HUDEP-2 (cell line): Measurements from ENCODE around the gene TMEM200A.

Experiments used
- DNase-seq, 76 experiments: peaks; one replicate each; lab custom pipeline; 2025; ENCODE audit not compliant: unreplicated experiment in 76 of 76; lab: John Stamatoyannopoulos, UW

TMEM200A gene

DNA sequence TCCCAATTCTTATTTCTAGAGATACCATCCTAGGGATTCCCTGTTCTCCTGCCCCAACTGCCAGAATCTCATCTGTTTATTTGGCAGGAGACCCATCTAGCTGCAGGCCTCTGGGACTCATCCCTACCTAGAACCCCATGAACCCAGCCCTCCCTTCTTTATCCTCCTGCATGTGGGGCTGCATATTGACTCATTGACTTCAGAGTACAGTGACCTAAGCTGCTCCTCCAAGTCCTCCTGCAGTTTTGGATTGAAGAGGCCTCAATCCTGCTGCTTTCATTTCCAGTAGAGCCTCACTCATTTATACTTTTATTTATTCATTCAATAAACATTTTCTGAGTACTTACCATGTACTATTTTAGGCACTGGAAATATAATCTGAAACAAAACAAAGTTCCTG, 11.6 kb downstream of the TMEM200A start:
- no peak for DNase-seq

DNA sequence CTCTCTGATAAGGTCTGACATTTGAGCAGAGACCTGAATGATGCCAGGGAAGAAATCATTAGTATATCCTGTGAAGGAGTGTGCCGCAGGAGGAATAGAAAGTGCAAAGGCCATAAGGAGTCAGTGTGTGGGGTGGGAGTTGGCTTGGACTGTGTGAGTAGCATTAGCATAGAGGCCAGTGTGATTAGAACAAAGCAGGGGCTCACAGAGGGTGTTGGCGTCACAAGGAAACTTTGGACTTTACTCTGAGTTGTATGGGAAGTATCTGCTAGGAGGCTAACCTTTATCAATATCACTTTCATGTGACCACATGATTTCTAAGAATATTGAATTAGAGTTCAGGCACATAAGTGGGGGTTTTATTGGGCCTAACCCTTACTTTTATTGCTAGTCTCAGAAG, 12.1 kb downstream of the TMEM200A start:
- no peak for DNase-seq

DNA sequence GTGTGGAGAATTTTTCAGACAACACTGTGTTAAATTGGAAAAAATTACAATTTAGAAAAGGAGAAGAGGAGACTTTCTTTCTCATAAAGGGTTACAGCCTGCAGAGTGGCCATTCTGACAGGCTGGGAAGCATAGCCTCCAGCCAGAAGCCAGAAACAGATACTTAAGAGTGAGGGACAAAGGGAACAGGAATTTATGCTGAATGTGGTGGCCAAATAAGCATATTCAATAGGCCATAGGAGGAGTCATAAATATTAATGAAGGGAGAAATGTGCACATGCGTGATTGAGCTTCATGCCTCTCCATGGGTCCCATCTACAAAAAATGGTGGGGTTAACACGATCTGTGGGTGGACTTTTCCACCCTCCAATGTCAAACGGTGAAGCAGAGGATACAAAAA, 13.4 kb downstream of the TMEM200A start:
- no peak for DNase-seq

DNA sequence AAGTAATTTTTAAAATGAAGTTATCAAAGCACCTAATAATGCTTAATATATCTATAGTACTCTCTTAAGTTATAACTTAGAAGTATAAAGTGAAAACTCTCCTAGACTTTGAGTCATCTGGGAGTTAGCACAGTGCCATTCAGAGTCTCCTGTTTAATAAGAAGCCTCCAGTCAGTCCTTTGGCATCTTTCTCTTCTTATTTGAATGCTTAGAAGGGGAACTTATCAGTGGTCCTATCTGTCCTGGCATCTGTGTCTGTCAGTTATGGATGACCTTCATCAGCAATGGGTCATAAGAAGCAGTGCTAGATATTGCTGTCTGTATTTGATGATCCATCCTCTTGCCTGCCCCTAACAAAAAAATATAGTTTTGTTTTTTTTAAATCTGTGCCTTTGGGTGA, 15.2 kb downstream of the TMEM200A start:
- DNase-seq: no peak

DNA sequence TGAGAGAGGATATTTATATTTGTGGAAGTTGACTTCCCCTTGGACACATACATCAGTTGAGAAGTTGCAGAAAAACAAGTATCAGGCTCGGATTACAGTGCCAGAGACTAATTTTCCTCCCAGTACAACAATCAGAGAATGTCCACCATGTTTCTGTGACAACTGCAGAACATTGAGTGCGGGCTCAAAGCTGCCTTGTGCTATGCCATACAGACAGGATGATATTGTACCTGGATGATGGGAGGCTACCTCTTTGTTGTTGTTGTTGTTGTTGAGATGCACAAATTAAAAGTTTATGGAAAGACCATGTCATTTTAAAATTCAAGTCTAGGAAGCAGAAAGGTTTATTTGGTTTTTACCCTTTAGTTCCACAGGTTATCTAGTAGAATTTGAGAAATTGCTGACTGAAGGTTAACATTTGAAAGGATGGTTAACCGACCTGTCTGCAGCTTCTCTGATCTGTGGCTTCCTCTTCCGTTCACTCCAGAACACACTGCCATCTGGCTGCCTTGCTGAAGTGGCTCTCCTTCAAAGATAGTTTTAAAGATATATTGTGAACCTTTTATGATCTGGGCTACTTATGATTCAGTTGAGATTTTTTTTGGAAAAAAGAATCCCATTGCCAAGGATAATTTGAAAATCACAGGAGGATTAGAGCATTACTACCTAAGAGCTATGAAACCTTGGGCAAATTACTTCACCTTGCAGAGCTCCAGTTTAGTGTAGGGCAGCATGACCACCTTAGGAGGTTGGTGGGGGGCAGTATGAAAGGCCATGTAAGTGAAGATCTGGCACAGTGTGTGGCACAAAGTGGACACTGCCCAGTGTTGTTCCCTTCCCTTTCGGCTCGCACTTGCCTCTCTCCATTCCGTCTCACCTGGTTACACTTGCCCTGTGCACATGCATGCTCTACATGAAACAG, 15.9 kb downstream of the TMEM200A start:
- no peak for DNase-seq

DNA sequence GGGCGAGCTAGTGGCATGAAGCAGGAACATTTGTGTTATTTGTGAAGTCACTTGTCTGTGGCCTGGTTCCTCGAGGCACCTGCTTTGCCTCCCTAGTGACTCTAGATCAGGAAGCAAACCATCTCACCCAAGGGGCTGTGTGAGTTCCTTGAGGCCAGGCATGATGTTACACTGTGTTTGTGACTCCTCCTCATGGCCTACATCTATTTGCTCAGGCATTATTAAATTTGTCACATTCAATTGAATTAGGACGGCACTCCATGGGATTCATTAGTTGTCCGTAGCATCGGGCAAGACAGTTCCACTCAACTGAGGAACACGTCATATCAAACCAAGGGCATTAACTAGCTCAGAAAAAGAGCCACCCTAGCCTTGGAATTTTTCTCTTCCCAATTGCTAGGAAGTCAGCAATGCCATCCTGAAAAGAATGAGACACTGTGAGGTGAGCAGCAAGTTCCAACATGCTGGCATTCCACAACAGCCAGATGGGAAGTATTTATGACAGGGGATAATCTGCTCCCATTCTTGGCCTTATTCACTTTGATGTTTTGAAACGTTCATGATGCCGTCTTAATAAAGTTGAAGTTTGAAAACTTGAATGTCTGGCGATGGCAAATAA, 17.2 kb downstream of the TMEM200A start:
- no peak for DNase-seq

DNA sequence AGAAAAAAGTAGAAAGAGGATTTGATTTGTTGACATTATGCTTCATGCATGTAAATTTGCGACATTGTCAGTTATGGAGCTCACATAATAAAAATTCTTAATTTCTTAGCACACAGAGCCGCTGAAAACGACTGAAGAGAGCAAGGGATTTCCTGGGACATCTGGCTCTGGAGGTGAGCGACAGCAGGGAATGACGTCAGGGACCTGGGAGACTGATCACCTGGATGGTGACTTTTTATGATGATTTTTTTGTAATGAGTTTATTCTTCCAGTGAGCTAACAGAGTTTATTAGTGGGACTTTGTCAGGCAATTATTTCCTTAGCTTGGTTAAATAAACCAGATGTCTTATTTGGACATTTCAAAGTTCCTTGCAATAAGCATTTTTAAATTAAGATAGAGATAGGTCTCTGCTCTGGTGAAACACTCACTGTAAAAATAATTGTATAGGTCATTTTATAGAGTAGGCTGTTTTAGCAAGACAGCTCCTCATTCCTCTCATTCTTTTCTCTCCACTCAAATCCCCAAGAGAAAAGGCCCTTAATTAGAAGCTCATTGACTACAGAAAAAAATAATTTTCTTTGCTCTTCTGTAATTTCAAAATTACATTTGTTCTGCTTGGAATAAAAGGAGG, 19.4 kb downstream of the TMEM200A start:
- DNase-seq: no peak

DNA sequence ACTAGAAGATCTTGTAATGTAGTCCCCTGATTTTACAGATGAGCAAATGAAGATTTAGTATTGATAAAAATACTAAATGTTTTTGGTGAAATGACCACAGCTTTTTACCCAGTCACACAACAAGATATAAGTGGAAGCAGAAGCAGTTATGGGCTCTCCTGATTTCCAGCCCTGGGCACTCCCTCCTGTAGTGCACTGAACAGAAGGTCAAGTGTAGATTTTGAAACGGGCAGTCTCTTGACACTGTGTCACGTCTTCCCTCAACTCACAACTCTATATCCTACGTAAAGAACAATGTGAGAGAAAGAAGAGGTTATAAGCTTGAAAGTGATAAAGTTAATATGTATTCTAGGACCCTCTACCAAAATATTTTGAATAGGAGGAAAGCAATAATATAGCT, 23.3 kb downstream of the TMEM200A start:
- DNase-seq: no peak

DNA sequence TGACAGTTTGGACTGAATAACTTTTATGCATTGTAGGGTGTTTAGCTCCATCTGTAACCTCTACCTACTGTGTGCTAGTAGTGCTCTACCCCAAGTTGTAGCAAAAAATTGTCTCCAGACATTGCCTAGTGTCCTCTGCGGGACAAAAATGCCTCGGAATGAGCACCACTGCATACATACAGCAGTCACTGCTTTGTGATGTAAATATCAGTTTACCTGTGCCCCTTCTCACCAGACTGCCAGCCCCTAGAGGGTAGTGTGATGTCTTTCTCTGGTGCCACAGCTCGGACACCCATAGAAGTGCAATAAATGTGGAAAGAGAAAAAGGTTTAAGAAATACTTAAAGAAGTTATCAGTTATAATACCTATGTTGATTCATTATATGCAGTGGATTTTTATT, 25.1 kb downstream of the TMEM200A start:
- no peak for DNase-seq

DNA sequence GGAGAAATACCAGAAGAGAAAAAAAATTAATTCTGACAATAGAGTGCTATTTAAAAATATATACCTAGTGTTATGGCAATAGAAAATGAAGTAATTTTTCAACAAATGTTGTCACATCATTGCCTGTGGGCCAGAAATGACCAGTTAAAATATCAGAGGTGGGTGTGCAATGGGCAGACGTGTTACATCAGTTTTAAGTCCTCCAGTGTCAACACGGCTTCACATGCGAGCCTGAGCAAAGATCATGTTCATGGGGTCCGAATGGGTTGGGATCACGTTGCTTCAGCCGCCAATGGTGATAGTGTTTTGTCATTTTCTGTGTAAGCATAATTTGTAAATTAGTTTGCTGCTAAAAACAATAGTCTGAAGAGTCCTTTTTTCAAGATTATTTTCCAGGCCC, 27.5 kb downstream of the TMEM200A start:
- DNase-seq: no peak

DNA sequence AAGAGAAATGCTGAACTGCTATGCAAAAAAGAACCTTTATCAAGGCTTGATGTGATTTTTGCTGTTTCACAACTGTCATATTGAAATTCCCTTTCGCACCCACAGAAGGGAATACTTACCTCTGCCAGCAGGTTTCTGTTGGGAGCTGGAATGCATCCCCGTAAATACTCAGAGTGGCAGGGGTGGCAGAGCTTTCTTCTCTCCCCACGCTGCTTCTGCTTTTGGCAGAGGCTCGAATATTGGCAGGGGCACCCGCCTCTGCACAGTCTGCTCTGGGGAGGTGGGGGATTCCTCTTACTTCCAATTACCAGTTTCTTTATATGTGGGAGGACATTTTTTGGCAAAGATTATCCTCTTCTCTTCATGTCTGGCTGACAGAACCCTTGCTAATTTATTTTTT, 28.4 kb downstream of the TMEM200A start:
- DNase-seq: no peak

DNA sequence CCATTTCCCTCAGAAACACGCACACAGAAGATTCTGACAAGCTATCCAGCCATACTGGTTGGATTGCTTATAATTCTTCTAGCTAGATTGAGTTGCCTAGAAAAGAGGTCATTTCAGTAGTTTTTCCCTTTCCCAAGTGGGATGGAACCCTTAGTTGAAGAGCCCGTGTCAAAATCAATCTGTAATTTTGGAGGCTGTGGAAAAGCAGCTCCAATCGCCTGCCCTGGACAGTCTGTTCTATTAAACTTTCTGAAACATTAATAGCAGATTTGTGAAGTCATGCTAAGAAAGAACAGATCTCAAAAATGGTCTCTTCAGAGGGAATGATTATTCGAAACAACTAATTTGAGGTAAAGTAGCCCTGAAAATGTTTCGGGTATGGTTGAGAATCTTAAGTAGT, 29.3 kb downstream of the TMEM200A start:
- DNase-seq: no peak

DNA sequence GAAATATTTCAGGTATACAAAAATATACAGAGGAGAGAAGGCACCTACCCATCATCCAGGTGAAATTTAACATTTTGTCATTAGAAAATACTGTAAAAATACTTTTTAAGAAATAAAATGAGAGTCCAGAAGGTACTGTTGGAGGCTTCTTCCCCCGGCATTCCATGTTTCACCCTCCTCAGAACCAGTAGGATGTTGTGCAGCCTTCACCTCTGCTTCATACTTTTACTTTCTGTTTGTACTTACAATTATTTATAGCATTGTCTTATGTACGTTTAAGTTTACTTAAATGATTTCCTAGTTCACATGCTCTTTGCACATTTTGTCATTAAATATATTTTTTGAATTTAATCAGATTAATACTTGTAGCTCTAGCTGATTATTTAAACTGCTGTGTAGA, 30.9 kb downstream of the TMEM200A start:
- no peak for DNase-seq

DNA sequence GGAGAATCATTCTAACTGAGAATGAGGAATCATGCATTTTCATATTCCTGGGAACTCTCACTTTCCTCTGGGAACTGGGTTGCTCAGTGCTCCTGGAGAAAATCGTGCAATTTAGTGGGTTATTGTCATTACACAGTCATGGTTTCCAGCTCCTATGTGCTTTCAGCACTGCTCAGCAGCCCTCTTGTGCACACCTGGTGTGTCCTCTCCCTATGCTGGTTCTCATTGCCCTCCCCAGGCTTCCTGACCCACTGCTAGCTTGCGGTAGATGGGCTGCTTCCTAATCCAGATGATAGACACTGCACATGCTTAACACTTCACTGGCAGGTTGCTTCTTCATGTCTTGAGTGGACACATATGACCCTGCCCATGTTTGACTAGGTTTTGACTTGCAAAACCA, 39.7 kb downstream of the TMEM200A start:
- no peak for DNase-seq

DNA sequence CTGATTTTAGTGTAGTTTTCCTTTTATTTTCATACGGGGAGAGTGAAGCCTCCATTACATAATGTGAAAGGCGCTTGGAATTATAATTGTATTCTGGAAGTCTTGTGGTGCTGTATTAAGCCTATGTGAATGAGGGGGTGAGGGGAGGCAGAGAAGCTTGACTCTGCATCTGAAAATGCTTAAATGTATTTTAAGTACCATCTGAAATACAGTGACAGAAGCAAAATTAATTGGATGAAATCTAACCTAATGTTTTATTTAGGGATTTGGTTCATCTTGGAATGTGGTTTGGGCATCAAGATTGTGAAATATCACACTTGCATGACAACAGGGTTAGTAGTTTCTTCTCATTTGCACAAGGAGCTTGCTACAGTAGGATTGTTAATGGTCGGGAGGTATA, 41.2 kb downstream of the TMEM200A start:
- no peak for DNase-seq

DNA sequence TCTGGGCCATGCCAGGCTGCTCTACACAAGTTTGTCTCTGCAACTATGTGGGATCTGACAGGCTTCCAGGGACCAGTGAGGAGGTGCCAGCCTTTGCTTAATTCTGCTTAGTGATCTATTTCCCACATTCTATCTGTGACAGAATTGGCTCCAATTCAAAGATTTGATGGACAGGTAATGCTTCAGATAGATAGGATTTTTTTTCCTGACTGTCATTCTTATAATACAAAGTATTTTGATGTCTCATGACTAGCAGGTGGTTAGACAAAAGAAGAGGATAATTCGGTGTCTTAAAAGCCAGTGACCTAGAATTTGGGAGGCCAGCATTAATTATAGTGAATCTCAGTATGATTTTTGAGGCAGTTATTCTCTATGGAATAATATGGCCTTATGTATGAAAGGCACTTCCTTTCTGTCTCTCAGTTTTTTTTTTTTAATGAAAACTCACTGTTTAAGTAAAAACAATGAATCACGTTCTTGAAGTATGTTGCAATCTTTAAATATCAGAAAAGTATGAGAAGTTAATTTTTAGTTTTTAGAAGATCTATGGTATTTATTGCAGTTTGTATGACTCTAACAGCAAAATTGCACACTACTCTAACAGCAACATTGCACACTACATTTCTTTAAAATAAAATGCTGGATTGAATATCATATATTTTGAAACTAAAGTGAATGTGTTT, 43.7 kb downstream of the TMEM200A start:
- no peak for DNase-seq

DNA sequence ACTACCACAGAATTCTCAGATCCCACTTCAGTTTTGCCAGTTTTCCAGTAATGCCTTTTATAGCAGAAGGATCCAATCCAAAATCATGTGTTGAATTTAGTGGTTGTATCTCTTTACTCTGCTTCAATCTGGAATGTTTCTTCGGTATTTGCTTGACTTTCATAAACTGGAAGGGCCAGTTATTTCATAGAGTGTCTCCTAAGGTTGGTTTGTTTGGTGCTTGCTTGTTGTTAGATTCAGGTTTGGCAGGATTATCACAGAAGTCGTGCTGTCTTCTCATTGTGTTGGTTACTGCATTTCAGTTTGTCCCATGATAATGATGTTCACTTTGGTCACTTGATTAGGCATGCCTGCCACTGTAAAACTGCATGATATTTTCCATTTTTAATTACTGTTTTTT, 45.7 kb downstream of the TMEM200A start:
- DNase-seq: no peak

DNA sequence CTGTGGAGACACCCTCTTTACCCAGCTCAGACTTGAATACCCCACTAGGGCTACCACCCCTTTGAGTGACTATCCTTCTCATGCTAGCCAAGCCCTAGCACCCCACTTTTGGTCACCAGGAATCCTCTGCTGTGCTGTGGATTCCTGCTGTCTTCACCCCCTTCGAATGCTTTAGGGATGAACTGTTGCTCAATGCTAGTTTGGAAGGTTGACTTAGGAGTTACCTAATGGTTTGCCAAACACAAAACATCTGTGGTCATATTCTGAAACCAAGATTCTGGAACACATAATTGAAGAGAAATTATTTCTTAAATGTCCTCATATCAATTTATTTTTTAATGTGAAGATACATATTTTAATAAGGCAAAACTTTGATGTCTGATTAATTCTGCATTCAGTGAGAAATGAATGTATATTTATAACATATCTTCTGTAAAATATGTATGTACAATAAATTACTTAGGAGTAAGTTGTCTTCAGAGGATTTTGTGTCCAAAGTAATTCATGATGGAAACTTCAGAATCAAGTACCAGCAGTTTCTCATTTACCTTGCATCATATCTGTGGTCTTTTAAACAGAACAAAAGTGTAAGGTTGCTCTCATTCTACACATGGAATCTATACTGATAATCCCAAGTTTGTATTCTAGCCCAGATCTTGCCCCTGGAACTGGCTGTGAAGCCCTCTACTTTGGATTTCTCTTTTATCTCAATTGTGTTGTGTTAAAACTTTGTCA, 46.9 kb downstream of the TMEM200A start:
- no peak for DNase-seq

DNA sequence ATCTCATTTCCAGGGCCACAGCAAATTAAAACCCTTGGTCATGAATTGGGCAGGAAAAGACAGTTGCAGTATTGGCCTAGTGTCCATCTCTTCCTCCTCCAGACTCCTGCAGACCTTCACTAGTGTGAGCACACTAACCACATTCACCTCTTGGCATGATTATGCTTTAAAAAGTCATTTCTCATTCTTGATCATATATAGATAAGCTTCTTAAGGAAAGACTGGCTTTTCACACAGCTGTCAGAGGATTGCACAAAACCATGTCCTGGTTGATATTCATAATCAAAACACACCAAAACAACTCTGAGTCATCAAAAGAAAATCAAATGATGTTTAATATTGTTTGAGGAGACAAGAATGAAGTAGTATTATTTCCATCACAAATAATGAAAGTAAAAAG, 52.1 kb downstream of the TMEM200A start:
- DNase-seq: no peak

DNA sequence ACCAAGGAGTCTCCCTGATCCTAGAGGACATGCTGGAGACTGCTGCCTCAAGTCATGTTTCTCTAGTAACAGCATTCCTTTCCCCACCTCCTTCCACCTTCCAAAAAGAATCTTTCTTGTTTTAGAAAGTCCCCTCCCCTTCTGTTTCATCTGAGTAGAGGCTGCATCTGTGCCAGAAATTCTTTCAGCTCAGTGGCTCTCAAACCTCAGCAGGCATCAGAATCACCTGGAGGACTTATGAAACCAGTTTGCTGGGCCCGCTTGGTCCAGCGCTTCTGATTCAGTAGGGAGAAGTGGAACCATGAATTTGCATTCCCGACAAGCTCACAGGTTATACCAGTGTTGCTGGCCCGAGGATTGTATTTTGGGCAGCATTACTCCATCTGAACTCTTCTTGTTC, 55.1 kb downstream of the TMEM200A start:
- DNase-seq: no peak

DNA sequence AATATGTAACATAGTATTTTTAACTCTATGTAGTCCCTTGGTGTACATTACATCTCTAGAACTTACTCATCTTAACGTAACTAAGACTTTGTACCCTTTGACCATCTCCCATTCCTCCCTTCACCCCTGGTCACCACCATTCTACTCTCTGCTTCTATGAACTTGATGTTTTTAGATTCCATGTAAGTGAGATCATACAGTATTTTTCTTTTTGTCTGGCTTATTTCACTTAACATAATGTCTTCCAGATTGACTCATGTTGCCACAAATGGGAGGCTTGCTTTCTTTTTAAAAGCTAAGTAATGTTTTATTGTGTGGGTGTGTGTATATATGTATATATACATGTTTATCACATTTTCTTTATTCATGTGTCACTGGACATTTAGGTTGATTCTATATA, 55.8 kb downstream of the TMEM200A start:
- no peak for DNase-seq
